Endothelial cell (in vitro differentiated cells): ENCODE measurements around the gene SOX5. TPM values are rescaled to one million over a fixed set of nuclear protein-coding genes. Genes with fewer than 3 reads are reported as not detected.

Source experiments
- DNase-seq: peaks from one replicate; pipeline ENCODE4 v3.0.0; 2021; ENCODE audit warnings: low spot score
- H3K27ac Mint-ChIP-seq: one replicate; pipeline ENCODE4 v1.8.0; 2021; ENCODE audit warnings: mixed read lengths, inconsistent platforms; ENCODE audit not compliant: unreplicated experiment
- H3K27me3 Mint-ChIP-seq: one replicate; pipeline ENCODE4 v1.8.0; 2021; ENCODE audit warnings: mild to moderate bottlenecking, moderate library complexity, mixed read lengths, inconsistent platforms; ENCODE audit not compliant: unreplicated experiment
- H3K36me3 Mint-ChIP-seq: one replicate; pipeline ENCODE4 v1.8.0; 2021; ENCODE audit warnings: mild to moderate bottlenecking, low read depth, mixed read lengths, inconsistent platforms; ENCODE audit not compliant: unreplicated experiment
- H3K4me1 Mint-ChIP-seq: one replicate; pipeline ENCODE4 v1.8.0; 2021; ENCODE audit warnings: mild to moderate bottlenecking, mixed read lengths, inconsistent platforms; ENCODE audit not compliant: unreplicated experiment
- H3K4me3 Mint-ChIP-seq: one replicate; pipeline ENCODE4 v1.8.0; 2021; ENCODE audit warnings: mild to moderate bottlenecking, mixed read lengths, inconsistent platforms; ENCODE audit not compliant: unreplicated experiment
- H3K9me3 Mint-ChIP-seq: one replicate; pipeline ENCODE4 v1.8.0; 2021; ENCODE audit warnings: mixed read lengths, inconsistent platforms; ENCODE audit not compliant: unreplicated experiment
- CTCF ChIP-seq: fragments of 200-600 bp; sonication (generic); IDR thresholded peaks from one replicate; pipeline ENCODE4 v1.5.0; 2021; ENCODE audit warnings: antibody characterized with exemption; ENCODE audit not compliant: unreplicated experiment
- total RNA-seq: library from RNA; stranded (reverse); fragmentation: NEBNext Ultra II Directional; extraction: Animal tissue kit (Norgen Biotek cat#: 25700); gene quantifications from one replicate; pipeline ENCODE4 v1.2.1, GENCODE V29; 2021; ENCODE audit not compliant: unreplicated experiment

The SOX5 gene
- total RNA-seq, 1 donor from 2014 or later, result 23.1 TPM

- Mint-ChIP-seq H3K9me3 (no peaks in the 10 kb centered on the region), H3K36me3 (no peaks in the 10 kb centered on the region), H3K27ac (no peak overlapping the region), H3K4me3 (no peak overlapping the region), H3K27me3 (no peaks in the 10 kb centered on the region), H3K4me1 (peaks cover 13% of the 10 kb centered on the region)
- TF ChIP-seq CTCF, result peak; percentile 69
- no peak for DNase-seq
Observed at GRCh38 chr12:23947395-23947794, 2.1 kb downstream of the SOX5 start.

GRCh38 chr12:23945249-23945648 lies 4.2 kb downstream of the SOX5 start:
- no peak overlapping the region for H3K27ac Mint-ChIP-seq

GRCh38 chr12:23944067-23944466 lies 5.4 kb downstream of the SOX5 start:
- H3K27me3 Mint-ChIP-seq, result no peaks in the 10 kb centered on the region
- H3K4me1 Mint-ChIP-seq, result peaks cover 8% of the 10 kb centered on the region
- DNase-seq, result no peak
- H3K9me3 Mint-ChIP-seq, result no peaks in the 10 kb centered on the region
- no peaks in the 10 kb centered on the region for H3K36me3 Mint-ChIP-seq
- no peak overlapping the region for H3K27ac Mint-ChIP-seq
- H3K4me3 Mint-ChIP-seq, result no peak overlapping the region
- TF ChIP-seq CTCF, result no peak

More at GRCh38 chr12:23945249-23945648, 4.2 kb downstream of the SOX5 start:
- no peak for DNase-seq
- H3K4me3 Mint-ChIP-seq, result no peak overlapping the region
- TF ChIP-seq CTCF, result no peak
- peaks cover 8% of the 10 kb centered on the region for H3K4me1 Mint-ChIP-seq
- H3K9me3 Mint-ChIP-seq, result no peaks in the 10 kb centered on the region
- H3K36me3 Mint-ChIP-seq, result no peaks in the 10 kb centered on the region
- H3K27me3 Mint-ChIP-seq, result no peaks in the 10 kb centered on the region

- Mint-ChIP-seq H3K27ac (no peak overlapping the region), H3K36me3 (no peaks in the 10 kb centered on the region), H3K4me1 (peaks cover 8% of the 10 kb centered on the region), H3K9me3 (no peaks in the 10 kb centered on the region), H3K27me3 (no peaks in the 10 kb centered on the region), H3K4me3 (no peak overlapping the region)
- TF ChIP-seq CTCF, result no peak
- DNase-seq, result no peak
Observed at GRCh38 chr12:23942841-23943240, 6.6 kb downstream of the SOX5 start.

GRCh38 chr12:23941780-23942179 lies 7.7 kb downstream of the SOX5 start:
- H3K36me3 Mint-ChIP-seq, result no peaks in the 10 kb centered on the region
- H3K4me3 Mint-ChIP-seq, result no peak overlapping the region
- no peak for TF ChIP-seq CTCF

More at GRCh38 chr12:23941780-23942179, 7.7 kb downstream of the SOX5 start:
- H3K27me3 Mint-ChIP-seq, result no peaks in the 10 kb centered on the region
- no peak for DNase-seq
- peaks cover 7% of the 10 kb centered on the region for H3K4me1 Mint-ChIP-seq
- H3K27ac Mint-ChIP-seq, result no peak overlapping the region
- H3K9me3 Mint-ChIP-seq, result no peaks in the 10 kb centered on the region
